ENCODE data around the gene SLC39A7. TPM values are rescaled to one million over a fixed set of nuclear protein-coding genes. Genes with fewer than 3 reads are reported as not detected.

Gene SLC39A7
- total and polyA plus RNA-seq, 7 experiments from 2014 or later = 19.1 to 51.9 (median 24.8) TPM

DNA sequence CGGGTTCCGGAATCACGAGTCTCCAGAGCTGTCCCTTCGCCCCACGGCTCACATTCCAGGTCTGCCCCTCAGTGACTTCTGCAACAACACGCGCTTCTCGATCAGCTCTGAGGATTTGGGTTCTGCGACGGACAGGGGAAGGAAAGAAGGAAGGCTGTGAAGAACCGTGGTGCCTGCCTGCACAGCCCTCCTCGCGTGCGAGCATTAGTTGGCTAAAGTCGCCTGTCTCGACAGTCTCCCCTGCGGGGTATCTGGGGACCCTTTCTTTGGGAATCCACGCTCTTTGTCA lies 47.9 kb downstream of the SLC39A7 start:
- Mint-ChIP-seq H3K9me3 (no peaks in the 10 kb centered on the region), H3K27me3 (peaks cover 0 to 5% (median 0%) of the 10 kb centered on the region in 5 donors), H3K4me3 (peak overlapping the region; percentile 81 to 94 (median 90)), H3K27ac (peak overlapping the region; percentile 82 to 98 (median 94)), H3K36me3 (peaks cover 4 to 16% (median 10%) of the 10 kb centered on the region in 5 donors), H3K4me1 (peaks cover 26 to 43% (median 35%) of the 10 kb centered on the region in 7 donors)
- intact Hi-C loops (cut with micrococcal nuclease) = loop anchor here (1.0 to 5.0 kb wide), 8 partner anchors 40 to 404 kb away; partner anchors contain the start of genes PSMB8 (in 2 of the 2), HLA-DPA1 (in 1 of the 2) and RING1 (in 1 of the 2)
- H3K4me1 ChIP-seq (ENCODE audit: control insufficient read depth in 2 of 2, insufficient read depth in 2 of 2, low read length in 2 of 2) = peaks cover 11 to 15% of the 10 kb centered on the region in 2 donors
- ATAC-seq (peak; percentile 18), DNase-seq (peak in 1 of 9 donors; percentile 47)
- H3K4me3 ChIP-seq (ENCODE audit: low read length) = peak overlapping the region; percentile 81
- ChIA-PET CTCF (interaction anchor here (0.7 to 5.3 kb wide), 22 partner anchors 13 to 903 kb away, joined by 3 to 73 read pairs (median 6); partner anchors contain the start of genes B3GALT4, RGL2, RING1 and RPS18), POLR2A (interaction anchor here (0.5 to 6.5 kb wide), 32 partner anchors 10 to 395 kb away, joined by 3 to 101 read pairs (median 5); partner anchors contain the start of genes B3GALT4, HSD17B8, PFDN6 and PSMB9)
- H3K27ac ChIP-seq (ENCODE audit: low read depth, low read length) = peak overlapping the region; percentile 96
- H3K36me3 ChIP-seq (ENCODE audit: control insufficient read depth in 2 of 3, insufficient read depth in 3 of 3, low read length in 3 of 3) = peaks cover 0 to 5% (median 0%) of the 10 kb centered on the region in 3 experiments
- no peaks in the 10 kb centered on the region for H3K27me3 ChIP-seq (ENCODE audit: control insufficient read depth in 2 of 2, insufficient read depth in 2 of 2, low read length in 2 of 2)
- H3K9me3 ChIP-seq (ENCODE audit: control insufficient read depth in 2 of 3, low read length in 3 of 3) = no peaks in the 10 kb centered on the region

- ChIA-PET CTCF (interaction anchor here (0.7 to 5.3 kb wide), 23 partner anchors 14 to 903 kb away, joined by 3 to 73 read pairs (median 5); partner anchors contain the start of genes B3GALT4, RGL2, RING1 and RPS18), POLR2A (interaction anchor here (0.6 to 6.5 kb wide), 34 partner anchors 11 to 395 kb away, joined by 3 to 101 read pairs (median 5); partner anchors contain the start of genes B3GALT4, HSD17B8, PFDN6 and PSMB9)
- peaks cover 4 to 16% (median 10%) of the 10 kb centered on the region in 5 donors for H3K36me3 Mint-ChIP-seq
- ATAC-seq (peak; percentile 91), DNase-seq (peak; percentile 79 to 97 (median 94))
- H3K9me3 Mint-ChIP-seq = no peaks in the 10 kb centered on the region
- peak overlapping the region; percentile 96 for H3K27ac ChIP-seq (ENCODE audit: low read depth, low read length)
- intact Hi-C loops (cut with micrococcal nuclease) = loop anchor here (1.0 to 5.0 kb wide), 20 partner anchors 22 to 404 kb away; partner anchors contain the start of genes PSMB8 (in 2 of the 2), RING1 (in 2 of the 2), RXRB (in 2 of the 2) and SLC39A7 (in 2 of the 2)
- H3K4me1 ChIP-seq (ENCODE audit: control insufficient read depth in 2 of 2, insufficient read depth in 2 of 2, low read length in 2 of 2) = peaks cover 11 to 15% of the 10 kb centered on the region in 2 donors
- H3K27ac Mint-ChIP-seq = peak overlapping the region; percentile 82 to 98 (median 94)
- no peaks in the 10 kb centered on the region for H3K27me3 ChIP-seq (ENCODE audit: control insufficient read depth in 2 of 2, insufficient read depth in 2 of 2, low read length in 2 of 2)
- H3K4me3 Mint-ChIP-seq = peak overlapping the region; percentile 81 to 94 (median 90)
- peak overlapping the region; percentile 81 for H3K4me3 ChIP-seq (ENCODE audit: low read length)
- H3K4me1 Mint-ChIP-seq = peaks cover 26 to 43% (median 35%) of the 10 kb centered on the region in 7 donors
- H3K36me3 ChIP-seq (ENCODE audit: control insufficient read depth in 2 of 3, insufficient read depth in 3 of 3, low read length in 3 of 3) = peaks cover 0 to 5% (median 0%) of the 10 kb centered on the region in 3 experiments
- H3K9me3 ChIP-seq (ENCODE audit: control insufficient read depth in 2 of 3, low read length in 3 of 3) = no peaks in the 10 kb centered on the region
- H3K27me3 Mint-ChIP-seq = peaks cover 0 to 4% (median 0%) of the 10 kb centered on the region in 5 donors
Measured at GRCh38 chr6:33248932-33249731, 48.5 kb downstream of the SLC39A7 start.

DNA sequence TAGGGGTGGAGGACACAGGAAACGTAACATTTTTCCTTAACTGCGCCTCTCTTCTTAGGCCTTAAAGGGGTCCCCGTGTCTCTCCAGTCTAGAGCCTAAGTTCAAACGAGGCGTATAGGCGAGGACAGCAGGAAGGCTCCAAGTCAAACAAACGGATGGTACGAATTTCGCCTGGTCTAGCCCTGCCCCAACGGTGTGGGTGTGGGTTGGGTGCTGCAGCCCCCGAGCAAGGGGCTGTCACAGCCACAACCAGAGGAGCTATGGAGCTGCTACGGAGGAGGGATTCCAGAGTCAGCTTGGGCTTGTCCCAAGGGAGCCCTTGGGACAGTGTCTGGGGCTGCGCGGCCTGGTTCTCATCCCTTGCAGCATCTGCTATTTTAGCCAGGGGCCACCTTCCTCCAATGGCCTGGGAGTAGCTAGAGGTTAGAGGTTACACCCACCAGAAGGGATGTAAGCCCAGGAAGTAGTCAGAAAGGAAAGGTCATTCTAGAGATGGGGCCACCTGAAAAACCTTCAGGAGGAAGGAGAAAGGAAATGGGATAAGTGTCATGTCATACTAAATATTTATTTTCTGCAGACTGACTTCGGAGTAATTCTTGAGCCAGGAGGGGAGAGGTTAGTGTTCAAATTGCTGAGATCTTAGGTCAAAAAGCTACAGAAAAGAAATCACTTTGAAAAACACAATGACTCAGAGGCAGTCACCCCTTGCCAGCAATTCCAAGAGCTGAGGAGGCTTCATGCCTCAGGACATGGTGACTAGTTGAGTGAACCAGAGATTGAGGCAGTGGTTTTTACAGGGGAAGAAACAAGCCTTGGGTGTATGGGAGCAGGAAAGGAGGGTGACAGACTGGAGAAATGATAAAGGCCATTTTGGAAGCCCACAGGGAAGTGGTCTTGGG lies 49.3 kb downstream of the SLC39A7 start:
- H3K27ac ChIP-seq (ENCODE audit: low read depth, low read length) = peak overlapping the region; percentile 96
- no peak for DNase-seq
- ChIA-PET POLR2A (interaction anchor here (0.7 to 6.5 kb wide), 21 partner anchors 9 to 329 kb away, joined by 3 to 101 read pairs (median 11); partner anchors contain the start of genes B3GALT4, HSD17B8, RING1 and RPS18), CTCF (interaction anchor here (0.9 to 5.3 kb wide), 8 partner anchors 13 to 181 kb away, joined by 3 to 73 read pairs (median 10); partner anchors contain the start of genes RGL2, RING1, RPS18 and VPS52)
- ATAC-seq = no peak
- no peaks in the 10 kb centered on the region for H3K9me3 ChIP-seq (ENCODE audit: control insufficient read depth in 2 of 3, low read length in 3 of 3)
- peaks cover 4 to 16% (median 10%) of the 10 kb centered on the region in 5 donors for H3K36me3 Mint-ChIP-seq
- H3K4me1 ChIP-seq (ENCODE audit: control insufficient read depth in 2 of 2, insufficient read depth in 2 of 2, low read length in 2 of 2) = peaks cover 11 to 15% of the 10 kb centered on the region in 2 donors
- H3K4me3 Mint-ChIP-seq = peak overlapping the region; percentile 81 to 94 (median 90)
- H3K27ac Mint-ChIP-seq = peak overlapping the region; percentile 82 to 98 (median 94)
- no peaks in the 10 kb centered on the region for H3K27me3 ChIP-seq (ENCODE audit: control insufficient read depth in 2 of 2, insufficient read depth in 2 of 2, low read length in 2 of 2)
- peaks cover 26 to 43% (median 35%) of the 10 kb centered on the region in 7 donors for H3K4me1 Mint-ChIP-seq
- peaks cover 0 to 5% (median 0%) of the 10 kb centered on the region in 3 experiments for H3K36me3 ChIP-seq (ENCODE audit: control insufficient read depth in 2 of 3, insufficient read depth in 3 of 3, low read length in 3 of 3)
- intact Hi-C loops (cut with micrococcal nuclease) = loop anchor here (1.0 to 5.0 kb wide), 17 partner anchors 21 to 405 kb away; partner anchors contain the start of genes PSMB8 (in 2 of the 2), RXRB (in 2 of the 2), SLC39A7 (in 2 of the 2) and VPS52 (in 2 of the 2)
- H3K9me3 Mint-ChIP-seq = no peaks in the 10 kb centered on the region
- peak overlapping the region; percentile 81 for H3K4me3 ChIP-seq (ENCODE audit: low read length)
- peaks cover 0 to 4% (median 0%) of the 10 kb centered on the region in 5 donors for H3K27me3 Mint-ChIP-seq

GRCh38 chr6:33250731-33251130 lies 50.1 kb downstream of the SLC39A7 start:
- H3K4me3 ChIP-seq (ENCODE audit: low read length) = no peak overlapping the region
- intact Hi-C loops (cut with micrococcal nuclease) = no loop called here
- H3K36me3 ChIP-seq (ENCODE audit: control insufficient read depth in 2 of 3, insufficient read depth in 3 of 3, low read length in 3 of 3) = peaks cover 0 to 5% (median 0%) of the 10 kb centered on the region in 3 experiments
- peaks cover 11 to 15% of the 10 kb centered on the region in 2 donors for H3K4me1 ChIP-seq (ENCODE audit: control insufficient read depth in 2 of 2, insufficient read depth in 2 of 2, low read length in 2 of 2)
- ChIA-PET CTCF (interaction anchor here (2.3 to 5.3 kb wide), 3 partner anchors 19 to 90 kb away, joined by 6 to 73 read pairs (median 24); partner anchors contain the start of genes RGL2, RPS18 and VPS52), POLR2A (interaction anchor here (0.6 to 6.5 kb wide), 9 partner anchors 16 to 278 kb away, joined by 3 to 101 read pairs (median 28); partner anchors contain the start of genes B3GALT4, RING1, RPS18 and VPS52)
- Mint-ChIP-seq H3K4me3 (peak overlapping the region in 9 of 10 donors; percentile 61 to 94 (median 90)), H3K4me1 (peaks cover 26 to 43% (median 35%) of the 10 kb centered on the region in 7 donors), H3K27ac (peak overlapping the region; percentile 26 to 97 (median 93)), H3K27me3 (peaks cover 0 to 4% (median 0%) of the 10 kb centered on the region in 5 donors), H3K36me3 (peaks cover 4 to 17% (median 10%) of the 10 kb centered on the region in 5 donors), H3K9me3 (no peaks in the 10 kb centered on the region)
- ATAC-seq (no peak), DNase-seq (no peak)
- H3K9me3 ChIP-seq (ENCODE audit: control insufficient read depth in 2 of 3, low read length in 3 of 3) = no peaks in the 10 kb centered on the region
- no peaks in the 10 kb centered on the region for H3K27me3 ChIP-seq (ENCODE audit: control insufficient read depth in 2 of 2, insufficient read depth in 2 of 2, low read length in 2 of 2)
- peak overlapping the region; percentile 96 for H3K27ac ChIP-seq (ENCODE audit: low read depth, low read length)

GRCh38 chr6:33251395-33252012 lies 50.8 kb downstream of the SLC39A7 start:
- CTCF ChIA-PET = interaction anchor here (4.8 to 5.3 kb wide), 2 partner anchors 19 to 91 kb away, joined by 24 to 73 read pairs; partner anchors contain the start of genes RPS18 and VPS52
- POLR2A ChIA-PET = interaction anchor here (0.8 to 6.5 kb wide), 4 partner anchors 15 to 53 kb away, joined by 3 to 101 read pairs (median 24); partner anchors contain the start of genes B3GALT4, RPS18 and VPS52

More at GRCh38 chr6:33251395-33252012, 50.8 kb downstream of the SLC39A7 start:
- Histone ChIP-seq H3K4me1 (ENCODE audit: control insufficient read depth in 2 of 2, insufficient read depth in 2 of 2, low read length in 2 of 2) (peaks cover 11 to 15% of the 10 kb centered on the region in 2 donors), H3K4me3 (ENCODE audit: low read length) (no peak overlapping the region), H3K36me3 (ENCODE audit: control insufficient read depth in 2 of 3, insufficient read depth in 3 of 3, low read length in 3 of 3) (peaks cover 0 to 5% (median 0%) of the 10 kb centered on the region in 3 experiments), H3K27me3 (ENCODE audit: control insufficient read depth in 2 of 2, insufficient read depth in 2 of 2, low read length in 2 of 2) (no peaks in the 10 kb centered on the region), H3K9me3 (ENCODE audit: control insufficient read depth in 2 of 3, low read length in 3 of 3) (no peaks in the 10 kb centered on the region), H3K27ac (ENCODE audit: low read depth, low read length) (no peak overlapping the region)
- intact Hi-C loops (cut with micrococcal nuclease) = no loop called here
- H3K4me3 Mint-ChIP-seq = peak overlapping the region in 9 of 10 donors; percentile 7 to 66 (median 31)
- no peaks in the 10 kb centered on the region for H3K9me3 Mint-ChIP-seq
- no peak for DNase-seq
- ATAC-seq = no peak
- H3K27ac Mint-ChIP-seq = peak overlapping the region in 7 of 9 donors; percentile 8 to 69 (median 52)
- H3K4me1 Mint-ChIP-seq = peaks cover 26 to 43% (median 35%) of the 10 kb centered on the region in 7 donors
- H3K27me3 Mint-ChIP-seq = peaks cover 0 to 3% (median 0%) of the 10 kb centered on the region in 5 donors
- peaks cover 4 to 17% (median 10%) of the 10 kb centered on the region in 5 donors for H3K36me3 Mint-ChIP-seq

All from naive thymus-derived CD4-positive, alpha-beta T cell (primary cell).